T-helper 2 cell (primary cell): ENCODE data around the gene MUC20.
"Not testable (repeated sequence)": the region's sequence is repeated elsewhere in the genome, so short reads cannot be mapped to it uniquely, and the experiment has no call there.

Experiments used
- DNase-seq, 5 experiments: peaks; one replicate each; pipeline versions ENCODE4 v3.0.0 to v3.0.0-alpha.2; 2012 to 2022

The MUC20 gene

GRCh38 chr3:195693428-195694216 is 27.2 kb upstream of the MUC20 start:
- no peak for DNase-seq

DNA sequence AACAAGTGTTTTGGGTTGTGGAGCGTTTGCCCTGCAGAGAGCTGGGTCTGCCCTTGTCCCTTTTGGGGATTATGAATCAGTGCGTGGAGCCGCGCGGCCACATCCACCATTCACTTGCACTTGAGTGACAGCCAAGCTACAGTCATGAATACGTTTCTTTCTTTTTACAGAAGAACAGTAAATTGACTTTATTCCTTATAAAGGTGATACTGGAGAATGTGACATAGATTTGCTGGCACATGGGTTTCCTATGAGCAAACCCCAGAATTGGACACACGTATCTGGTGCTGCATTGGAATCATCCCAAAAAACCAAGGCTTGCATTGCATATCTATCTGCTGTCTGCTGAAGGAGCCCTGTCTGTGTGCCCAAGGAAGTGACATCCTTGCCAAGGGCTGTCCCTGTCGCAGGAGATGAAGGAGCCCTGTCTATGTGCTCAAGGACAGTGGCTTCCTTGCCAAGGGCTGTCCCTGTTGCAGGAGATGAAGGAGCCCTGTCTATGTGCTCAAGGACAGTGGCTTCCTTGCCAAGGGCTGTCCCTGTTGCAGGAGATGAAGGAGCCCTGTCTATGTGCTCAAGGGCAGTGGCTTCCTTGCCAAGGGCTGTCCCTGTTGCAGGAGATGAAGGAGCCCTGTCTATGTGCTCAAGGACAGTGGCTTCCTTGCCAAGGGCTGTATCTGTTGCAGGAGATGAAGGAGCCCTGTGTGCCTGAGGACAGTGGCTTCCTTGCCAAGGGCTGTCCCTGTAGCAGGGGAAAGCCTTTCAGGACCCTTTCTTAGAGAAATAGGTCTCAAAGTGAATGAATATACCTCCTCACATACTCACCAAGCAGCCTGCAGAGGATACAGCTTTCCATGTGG is 26.3 kb upstream of the MUC20 start:
- not testable (repeated sequence) for DNase-seq

DNA sequence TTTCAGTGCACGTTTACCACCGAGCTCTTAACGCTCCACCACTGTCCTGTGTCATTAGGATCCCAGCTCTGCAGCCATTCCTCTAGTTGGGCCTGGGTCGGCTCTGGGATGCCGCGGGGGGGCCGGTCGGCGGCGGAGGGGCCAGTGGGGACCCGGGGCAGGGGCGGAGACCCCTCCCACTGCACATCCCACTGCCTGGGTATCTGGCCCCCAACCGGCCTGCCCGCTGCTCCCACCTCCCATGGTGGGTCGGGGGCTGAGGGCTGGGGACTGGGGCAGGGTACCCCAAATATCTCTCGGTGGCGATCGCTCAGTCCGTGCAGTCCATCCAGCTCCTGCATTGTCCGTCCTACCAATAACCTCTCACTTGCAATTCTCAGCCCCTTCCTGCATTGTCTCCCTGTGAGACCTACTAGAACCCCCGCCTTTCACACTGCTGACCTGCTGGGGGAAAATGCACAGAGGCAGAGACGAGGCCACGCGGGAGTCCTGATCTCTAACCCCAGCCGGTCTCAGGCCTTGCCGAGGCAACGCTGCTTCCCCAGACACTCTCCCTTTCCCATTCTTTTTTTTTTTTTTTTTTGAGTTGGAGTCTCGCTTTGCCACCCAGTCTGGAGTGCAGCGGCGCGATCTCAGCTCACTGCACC is 24.0 kb upstream of the MUC20 start:
- DNase-seq: no peak

DNA sequence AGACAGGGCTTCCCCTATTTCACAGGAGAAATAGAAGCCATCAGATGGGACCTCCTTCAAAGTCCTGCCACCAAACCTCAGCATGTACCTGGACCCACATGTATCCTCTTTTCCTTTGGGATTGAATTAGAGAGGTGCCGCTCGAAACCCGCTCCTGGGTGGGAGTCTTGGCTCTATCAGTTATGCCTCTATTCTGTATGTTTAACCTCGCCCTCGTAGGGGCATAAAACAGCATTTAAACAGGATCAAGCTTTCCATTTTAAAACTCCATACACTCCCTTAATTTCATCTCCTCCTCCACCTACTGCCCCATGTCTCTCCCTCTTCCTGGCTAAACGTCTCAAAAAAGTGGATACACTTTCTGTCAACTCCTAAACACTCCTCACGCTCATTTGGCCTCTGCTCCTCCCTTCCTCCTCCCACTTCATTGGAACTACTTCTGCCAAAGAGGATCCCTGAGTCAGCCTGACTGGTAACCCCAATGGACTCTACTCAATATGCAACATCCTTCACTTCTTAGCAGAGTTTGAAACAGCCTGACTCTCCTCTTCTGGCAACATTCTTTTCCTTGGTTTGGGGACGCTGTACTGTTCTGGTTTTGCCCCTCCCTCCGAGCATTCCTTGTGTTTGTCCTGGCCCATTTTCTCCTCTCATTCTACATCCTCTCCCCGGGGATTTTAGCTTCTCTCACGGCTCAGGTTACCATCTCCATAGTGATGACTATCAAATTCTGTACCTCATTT is 23.0 kb upstream of the MUC20 start:
- DNase-seq: no peak

DNA sequence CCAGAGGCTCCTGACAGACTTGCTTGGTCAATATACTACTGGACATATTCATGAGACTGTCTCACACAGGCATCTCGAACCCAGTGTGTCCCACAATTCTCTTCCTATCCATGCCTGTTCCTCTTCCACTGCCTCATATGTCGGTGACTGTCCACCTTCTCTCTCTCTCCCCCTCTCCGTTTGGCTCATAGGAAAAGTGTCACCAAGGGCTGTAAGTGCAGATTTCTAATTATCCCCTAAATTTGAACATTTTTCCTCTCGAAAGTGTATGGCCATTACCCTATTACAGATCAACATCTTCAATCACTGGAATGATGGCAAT is 22.5 kb upstream of the MUC20 start:
- no peak for DNase-seq

GRCh38 chr3:195698647-195699387 is 22.0 kb upstream of the MUC20 start:
- no peak for DNase-seq

DNA sequence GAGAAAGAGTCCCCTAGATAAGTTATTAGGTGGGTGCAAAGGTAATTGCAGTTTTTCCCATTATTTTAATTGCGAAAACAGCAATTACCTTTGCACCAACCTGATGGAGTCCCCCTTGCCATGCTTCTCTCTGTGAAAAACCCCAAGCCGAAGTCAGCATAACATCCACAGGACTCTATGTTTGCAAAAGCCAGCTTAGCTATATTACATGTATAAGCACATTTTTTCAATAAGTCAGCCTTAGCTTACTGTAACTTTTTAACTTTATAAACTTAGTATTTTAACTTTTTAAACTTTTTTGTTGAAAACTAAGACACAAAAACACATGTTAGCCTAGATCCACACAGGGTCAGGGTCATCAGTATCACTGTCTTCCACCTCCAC is 21.4 kb upstream of the MUC20 start:
- no peak for DNase-seq

DNA sequence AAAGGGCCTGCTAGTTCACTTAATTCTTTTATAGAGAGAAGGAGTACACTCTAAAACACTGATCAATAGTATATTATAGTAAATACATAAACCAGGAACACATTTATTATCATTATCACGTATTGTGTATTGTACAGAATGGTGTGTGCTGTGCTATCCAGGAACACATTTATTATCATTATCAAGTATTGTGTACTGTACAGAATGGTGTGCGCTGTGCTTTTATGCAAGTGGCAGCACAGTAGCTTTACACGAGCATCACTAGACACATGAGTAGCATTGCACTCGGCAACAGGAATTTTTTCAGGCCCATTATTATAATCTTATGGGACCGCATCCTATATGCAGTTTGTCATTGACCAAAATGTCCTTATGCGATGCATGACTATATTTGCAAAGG is 20.9 kb upstream of the MUC20 start:
- DNase-seq: no peak

DNA sequence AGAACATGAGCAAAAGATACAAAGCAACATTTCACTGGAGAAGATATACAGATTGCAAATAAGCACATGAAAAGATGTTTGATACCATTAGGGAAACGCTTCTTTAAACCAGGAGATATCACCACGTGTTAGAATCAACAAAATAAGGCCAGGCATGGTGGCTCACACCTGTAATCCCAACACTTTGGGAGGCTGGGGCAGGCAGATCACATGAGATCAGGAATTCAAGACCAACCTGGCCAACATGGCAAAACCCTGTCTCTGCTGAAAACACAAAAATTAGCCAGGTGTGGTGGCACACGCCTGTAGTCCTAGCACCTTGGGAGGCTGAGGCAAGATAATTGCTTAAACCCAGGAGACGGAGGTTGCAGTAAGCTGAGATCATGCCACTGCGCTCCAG is 20.5 kb upstream of the MUC20 start:
- no peak for DNase-seq

DNA sequence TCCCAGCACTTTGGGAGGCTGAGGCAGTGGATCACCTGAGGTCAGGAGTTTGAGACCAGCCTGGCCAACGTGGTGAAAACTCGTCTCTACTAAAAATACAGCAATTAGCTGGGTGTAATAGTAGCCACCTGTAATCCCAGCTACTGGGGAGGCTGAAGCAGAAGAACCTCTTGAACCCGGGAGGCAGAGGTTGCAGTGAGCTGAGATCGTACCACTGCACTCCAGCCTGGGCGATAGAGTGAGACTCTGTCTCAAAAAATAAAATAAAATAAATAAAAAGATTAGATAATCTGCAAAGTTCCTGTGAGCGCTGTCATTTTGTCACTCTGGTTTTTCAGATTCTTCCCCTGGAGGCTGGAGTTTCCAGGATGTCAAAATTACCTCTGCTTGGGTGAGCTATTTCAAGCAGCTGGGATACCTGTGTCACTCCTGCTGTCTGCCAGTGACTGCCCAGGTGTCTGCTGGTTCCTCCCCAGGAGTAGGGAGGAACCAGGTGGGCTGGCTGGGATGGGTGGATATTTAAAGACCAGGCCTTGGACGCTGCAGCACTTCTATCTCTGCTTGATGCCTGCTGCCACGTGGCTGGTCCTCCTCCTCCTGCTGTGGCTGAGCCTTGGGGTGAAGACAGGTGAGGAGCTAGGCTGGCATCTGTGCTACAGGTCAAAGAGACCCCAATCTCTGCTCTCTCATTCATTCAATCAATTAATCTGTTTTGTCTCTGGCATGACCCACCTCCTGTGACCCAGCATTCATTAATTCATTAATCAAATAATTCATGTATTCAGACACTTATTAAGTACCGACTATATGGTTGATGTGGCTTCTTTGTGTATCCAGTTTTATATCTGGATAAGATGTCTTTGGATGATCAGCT is 19.5 kb upstream of the MUC20 start:
- DNase-seq: no peak

GRCh38 chr3:195703776-195704175 is 17.0 kb upstream of the MUC20 start:
- DNase-seq: no peak

- DNase-seq: no peak
These were observed 16.3 kb upstream of the MUC20 start for GRCh38 chr3:195704433-195704999.

- no peak for DNase-seq
These were observed 15.4 kb upstream of the MUC20 start for GRCh38 chr3:195705081-195705991.

GRCh38 chr3:195708061-195708460 is 12.7 kb upstream of the MUC20 start:
- no peak for DNase-seq

GRCh38 chr3:195708626-195709481 is 11.9 kb upstream of the MUC20 start:
- no peak for DNase-seq

- DNase-seq: no peak
These were observed 11.1 kb upstream of the MUC20 start for GRCh38 chr3:195709676-195710085.

- not testable (repeated sequence) for DNase-seq
These were observed 10.5 kb upstream of the MUC20 start for GRCh38 chr3:195710126-195710905.
